DND-41 (cell line): ENCODE data around the gene RPL7A.

Source experiments
- CTCF ChIP-seq: IDR thresholded peaks from 2 replicates; pipeline ENCODE4 v1.5.1; 2012; ENCODE audit warnings: borderline replicate concordance, low read length, moderate library complexity, mild to moderate bottlenecking; ENCODE audit not compliant: poor library complexity, severe bottlenecking; ENCODE audit errors: extremely low read depth
- EZH2 ChIP-seq: IDR thresholded peaks from 3 replicates; pipeline ENCODE4 v1.6.1; 2012; ENCODE audit warnings: borderline replicate concordance, low read depth, mild to moderate bottlenecking, moderate library complexity, low read length, inconsistent platforms; ENCODE audit not compliant: severe bottlenecking

GRCh38 chr9:133375724-133376654, 28.0 kb downstream of the RPL7A start, which contains the start of the genes STKLD1 and SURF4:
- TF ChIP-seq CTCF (no peak), EZH2 (no peak)
